Measurements from ENCODE around the gene NPAS2.

NPAS2 gene

GRCh38 chr2:100819370-100820272 is at the start of gene NPAS2:
Gene NPAS2 (plus strand): TSS chr2:100820139. CDS start chr2:100904755, 84,616 bp downstream.
- DNase-seq (ENCODE audit: low read depth in 3 of 3) = peak in 1 of 3 experiments; percentile 25

GRCh38 chr2:100771125-100771524 is 48.8 kb upstream of the NPAS2 start:
- DNase-seq (ENCODE audit: low read depth in 3 of 3) = no peak

GRCh38 chr2:100773538-100773937 is 46.4 kb upstream of the NPAS2 start:
- DNase-seq (ENCODE audit: low read depth in 3 of 3) = no peak

- no peak for DNase-seq (ENCODE audit: low read depth in 3 of 3)
Measured at GRCh38 chr2:100776445-100776844, 43.5 kb upstream of the NPAS2 start.

- no peak for DNase-seq (ENCODE audit: low read depth in 3 of 3)
Measured at GRCh38 chr2:100778637-100779450, 41.1 kb upstream of the NPAS2 start.

- no peak for DNase-seq (ENCODE audit: low read depth in 3 of 3)
Measured at GRCh38 chr2:100779908-100780202, 40.1 kb upstream of the NPAS2 start.

- DNase-seq (ENCODE audit: low read depth in 3 of 3) = no peak
Measured at GRCh38 chr2:100780203-100781008, 39.5 kb upstream of the NPAS2 start.

GRCh38 chr2:100781009-100781325 is 39.0 kb upstream of the NPAS2 start:
- DNase-seq (ENCODE audit: low read depth in 3 of 3) = no peak

- DNase-seq (ENCODE audit: low read depth in 3 of 3) = no peak
Measured at GRCh38 chr2:100781523-100782379, 38.2 kb upstream of the NPAS2 start.

GRCh38 chr2:100782380-100782878 is 37.5 kb upstream of the NPAS2 start:
- no peak for DNase-seq (ENCODE audit: low read depth in 3 of 3)

- DNase-seq (ENCODE audit: low read depth in 3 of 3) = no peak
Measured at GRCh38 chr2:100783987-100784386, 36.0 kb upstream of the NPAS2 start.

- no peak for DNase-seq (ENCODE audit: low read depth in 3 of 3)
Measured at GRCh38 chr2:100784681-100785080, 35.3 kb upstream of the NPAS2 start.

- no peak for DNase-seq (ENCODE audit: low read depth in 3 of 3)
Measured at GRCh38 chr2:100785626-100786296, 34.2 kb upstream of the NPAS2 start.

GRCh38 chr2:100786297-100786658 is 33.7 kb upstream of the NPAS2 start:
- no peak for DNase-seq (ENCODE audit: low read depth in 3 of 3)

GRCh38 chr2:100786985-100787384 is 33.0 kb upstream of the NPAS2 start:
- DNase-seq (ENCODE audit: low read depth in 3 of 3) = no peak

GRCh38 chr2:100789361-100789760 is 30.6 kb upstream of the NPAS2 start:
- no peak for DNase-seq (ENCODE audit: low read depth in 3 of 3)

- no peak for DNase-seq (ENCODE audit: low read depth in 3 of 3)
Measured at GRCh38 chr2:100791294-100791935, 28.5 kb upstream of the NPAS2 start.

GRCh38 chr2:100791936-100792308 is 28.0 kb upstream of the NPAS2 start:
- no peak for DNase-seq (ENCODE audit: low read depth in 3 of 3)

- DNase-seq (ENCODE audit: low read depth in 3 of 3) = no peak
Measured at GRCh38 chr2:100793220-100793619, 26.7 kb upstream of the NPAS2 start.

GRCh38 chr2:100793982-100794381 is 26.0 kb upstream of the NPAS2 start:
- no peak for DNase-seq (ENCODE audit: low read depth in 3 of 3)
